ENCODE measurements around the gene LAPTM5.

GRCh38 chr1:30726773-30727684 is 30.5 kb downstream of the LAPTM5 start:
- no peak for TF ChIP-seq CTCF (IDR thresholded peaks at IDR 0.05 in 2 of 3, conservative IDR thresholded peaks at IDR 0.05 in 1 of 3; ENCODE audit: borderline replicate concordance in 1 of 3, insufficient read depth in 1 of 3, low read depth in 2 of 3, low read length in 2 of 3)
- TF ChIP-seq POLR2AphosphoS5 (IDR thresholded peaks at IDR 0.05; ENCODE audit: low read depth, low read length) = no peak
- TF ChIP-seq SIN3A (IDR thresholded peaks at IDR 0.05; ENCODE audit: low read depth) = no peak
- TF ChIP-seq POLR2A (IDR thresholded peaks at IDR 0.05; ENCODE audit: borderline replicate concordance, extremely low read depth, insufficient read depth, insufficient read length) = no peak
- TF ChIP-seq SRF (IDR thresholded peaks at IDR 0.05; ENCODE audit: low read depth) = no peak

Measured in HCT116 (cell line).